GM19240 (cell line): ENCODE results near the gene GANAB.
"Not testable (repeated sequence)": the region's sequence is repeated elsewhere in the genome, so short reads cannot be mapped to it uniquely, and the experiment has no call there.

Experiments used
- DNase-seq: peaks from one replicate; pipeline ENCODE4 v3.0.0; 2011; ENCODE audit warnings: low spot score; ENCODE audit not compliant: insufficient read length

The GANAB gene

DNA sequence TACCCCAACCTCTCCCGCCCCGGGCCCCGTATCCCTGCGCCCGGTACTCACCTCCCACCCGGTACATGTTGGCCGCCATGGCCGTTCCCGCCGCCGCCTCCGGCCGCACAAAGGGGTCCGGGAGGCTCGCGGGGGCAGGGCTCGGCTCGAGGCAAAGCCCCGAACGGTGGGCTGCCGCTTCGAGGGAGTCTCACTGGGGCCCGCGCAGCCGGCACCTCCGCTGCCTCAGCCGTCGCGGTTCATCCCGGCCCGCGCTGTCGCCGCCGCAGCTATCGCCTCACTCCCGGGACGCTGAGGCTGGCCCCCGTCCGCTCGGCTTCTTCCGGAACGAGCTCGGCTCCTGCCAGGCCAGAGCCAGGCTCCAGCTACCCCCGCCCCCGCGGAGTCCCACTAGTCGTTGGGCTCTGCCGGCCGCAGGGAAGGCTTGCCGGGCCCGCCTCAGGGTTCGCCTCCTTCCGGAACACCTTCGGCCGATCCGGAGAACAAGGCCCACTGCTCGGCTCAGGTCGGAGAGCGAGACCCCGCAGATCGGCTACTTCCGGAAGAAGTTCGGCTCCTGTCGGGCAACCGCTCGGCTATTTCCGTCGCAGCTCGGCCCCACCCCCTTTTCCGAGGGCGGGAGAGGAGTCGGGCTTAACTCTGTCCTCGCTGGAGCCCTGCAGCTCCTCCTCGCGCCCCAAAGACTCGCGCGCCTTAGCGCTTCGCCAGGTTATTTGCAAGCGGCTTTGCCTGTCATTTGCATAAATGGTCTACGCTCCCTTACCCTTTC, 44.9 kb downstream of the GANAB start, which contains the start of gene MTA2:
Gene MTA2, minus strand, starts transcription at position 494 of the 769 bp plus-strand sequence. Its CDS starts 415 bp downstream, at position 79.
- DNase-seq: peak; percentile 86

DNA sequence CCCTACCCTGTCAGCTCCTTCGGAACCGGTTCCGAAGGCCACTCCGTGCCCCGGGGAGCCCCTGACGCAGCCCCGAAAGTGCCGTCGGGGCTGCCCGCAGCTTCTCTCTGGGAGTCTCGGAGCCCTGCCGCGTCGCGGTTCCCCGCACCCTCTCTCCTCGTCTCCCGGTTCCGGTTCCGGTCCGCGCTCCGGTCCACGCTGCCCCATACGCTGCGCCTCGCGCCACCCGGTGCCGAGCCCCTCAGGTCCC, 45.4 kb downstream of the GANAB start:
- DNase-seq: no peak

DNA sequence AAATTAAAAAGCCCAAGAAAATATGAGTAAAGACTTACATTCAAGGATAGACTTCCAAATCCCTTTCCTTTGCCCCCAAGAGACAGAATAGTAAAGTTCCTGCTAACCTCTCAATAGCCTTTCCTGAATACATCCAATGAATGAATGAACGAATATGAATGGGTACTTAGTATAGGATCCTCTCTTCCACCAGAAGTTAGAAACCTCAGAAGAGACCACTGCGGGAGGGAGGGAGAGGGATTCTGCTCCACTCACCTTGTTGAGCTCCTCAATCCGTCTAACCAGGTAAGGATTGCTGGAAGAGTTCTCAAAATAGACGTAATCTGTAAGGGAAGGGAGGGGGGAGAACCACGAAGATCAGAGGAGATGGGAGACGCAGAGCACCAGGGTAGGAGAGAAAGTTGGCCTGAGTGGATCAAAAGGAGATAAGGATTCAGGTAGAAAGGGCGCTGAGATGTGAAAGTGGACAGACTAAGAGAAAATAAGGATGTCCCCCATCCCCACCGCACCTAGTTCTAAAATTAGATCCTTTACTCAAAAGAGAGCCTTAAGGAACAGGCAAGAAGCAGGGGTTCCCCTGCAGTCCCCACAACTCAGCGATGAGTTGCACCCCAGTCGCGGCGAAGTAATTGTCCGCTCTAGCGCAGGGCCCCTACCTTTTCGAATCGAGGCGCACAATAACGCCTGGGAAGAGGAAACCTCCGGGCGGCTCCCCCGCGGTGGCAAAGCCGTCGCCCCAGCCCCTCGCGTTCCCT, 45.9 kb downstream of the GANAB start:
- DNase-seq: no peak

DNA sequence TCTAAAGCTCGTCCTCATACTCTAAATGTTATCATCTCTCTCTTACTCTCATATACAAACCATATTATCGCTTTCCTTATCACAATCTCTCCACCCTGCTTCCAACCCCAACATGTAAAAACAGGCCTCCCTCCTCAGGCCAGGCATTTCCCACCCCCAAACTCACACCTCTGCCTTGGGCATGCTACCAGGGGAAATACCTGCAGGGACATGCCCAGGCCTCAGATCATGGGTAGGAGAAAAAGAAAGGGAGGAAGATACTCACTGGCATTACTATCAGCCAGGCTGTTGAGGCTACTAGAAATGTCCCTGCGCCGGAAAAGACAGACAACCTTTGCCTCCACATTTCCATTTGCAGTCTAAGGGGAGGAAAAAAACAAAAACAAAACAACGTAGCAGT, 46.5 kb downstream of the GANAB start:
- no peak for DNase-seq

DNA sequence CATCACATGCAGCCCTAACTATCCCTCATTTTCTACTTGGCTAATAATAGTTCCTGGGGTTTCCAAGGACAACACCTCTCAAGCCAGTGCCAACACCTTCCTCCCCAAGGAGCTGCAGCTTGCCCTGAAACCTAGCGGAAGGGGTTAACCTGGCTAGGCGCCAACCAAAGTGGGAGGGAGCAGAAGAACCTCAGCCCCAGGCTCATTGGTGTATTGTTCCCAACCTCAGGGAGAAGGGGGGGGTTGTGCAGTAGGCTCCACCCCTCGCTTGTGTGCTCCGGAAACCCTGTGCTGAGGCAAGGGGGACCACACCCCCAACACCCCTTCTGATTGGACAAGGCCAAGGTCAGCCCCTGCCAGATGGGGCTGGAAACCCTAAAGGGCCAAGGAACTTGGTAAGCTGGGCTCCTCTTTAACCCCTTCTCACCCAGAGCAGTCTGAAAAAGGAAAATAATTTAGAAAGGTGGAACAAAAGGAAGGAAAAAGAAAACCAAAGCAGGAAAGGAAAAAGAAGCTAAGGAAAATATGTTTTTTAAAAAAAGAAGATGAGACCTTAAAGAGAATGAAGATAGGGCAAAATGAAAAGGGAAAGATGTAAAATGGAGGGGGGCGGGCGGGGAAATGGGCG, 47.2 kb downstream of the GANAB start:
- peak; percentile 97 for DNase-seq

DNA sequence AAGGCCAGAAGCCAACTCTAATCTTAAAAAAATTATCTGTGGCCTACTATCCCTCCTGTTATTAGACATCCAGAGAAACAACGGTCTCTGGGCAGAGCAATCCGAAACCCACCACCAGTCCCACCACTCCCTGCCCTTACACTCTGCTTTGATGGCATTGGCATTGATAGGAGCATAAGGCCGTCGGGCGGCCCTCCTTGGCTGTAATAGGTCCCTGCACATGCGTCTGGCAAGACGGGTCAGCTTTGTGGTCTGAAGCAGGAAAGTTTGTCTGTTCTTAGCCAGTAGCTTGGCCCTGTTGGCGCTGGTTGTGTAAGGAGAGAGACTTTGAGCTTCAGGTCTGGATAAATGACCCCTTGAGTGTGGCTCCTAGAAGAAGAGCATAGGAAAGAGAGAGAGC, 51.3 kb downstream of the GANAB start:
- DNase-seq: no peak

DNA sequence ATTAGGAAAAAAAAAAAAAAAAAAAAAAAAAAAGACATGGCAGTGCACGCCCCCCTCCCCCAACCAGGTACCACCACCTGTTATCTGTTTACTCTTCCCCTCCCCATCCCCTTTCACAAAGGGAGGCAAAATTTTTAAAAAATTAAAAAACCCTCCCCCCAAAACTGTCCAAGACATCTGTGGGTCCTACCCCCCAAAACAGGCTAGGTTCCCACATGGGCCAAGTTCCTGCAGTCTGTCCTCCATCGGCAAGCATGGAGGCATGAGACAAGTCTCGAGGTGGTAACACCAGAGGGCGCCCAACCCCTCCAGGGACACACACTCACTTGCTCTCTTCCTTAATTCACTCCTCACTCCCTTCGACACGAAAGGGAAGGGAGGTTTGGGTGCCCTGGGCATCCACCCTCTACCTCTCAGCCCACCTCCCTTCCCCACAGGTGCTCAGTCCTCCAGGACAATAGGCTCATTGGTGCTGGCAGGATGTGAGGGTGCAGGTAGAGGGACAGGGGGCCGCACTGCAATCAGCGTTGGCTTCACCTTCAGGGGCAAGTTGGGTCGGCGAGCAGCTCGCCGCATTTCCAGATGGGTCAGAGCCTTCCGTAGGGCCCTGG, 52.9 kb downstream of the GANAB start:
- no peak for DNase-seq

DNA sequence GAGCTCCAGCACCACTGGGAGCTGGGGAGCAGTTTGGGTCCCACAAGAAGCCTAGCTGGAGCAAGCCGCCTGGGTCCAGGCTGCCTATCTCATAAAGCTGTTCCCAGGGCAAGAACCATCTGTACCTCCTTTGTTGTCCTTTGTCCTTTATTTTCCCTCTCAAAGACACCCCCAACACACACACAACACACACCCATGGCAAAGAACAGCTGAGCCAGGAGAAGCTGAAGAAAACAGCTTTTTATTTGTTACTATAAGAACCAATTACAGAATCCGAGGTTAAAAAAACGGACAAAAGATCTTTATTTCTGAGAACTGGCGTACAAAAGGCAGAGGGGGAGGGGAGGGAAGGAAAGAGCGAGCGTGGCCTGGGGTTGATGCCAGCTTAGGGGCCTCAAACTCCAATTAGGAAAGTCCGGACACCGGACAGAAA, 53.4 kb downstream of the GANAB start:
- DNase-seq: no peak

DNA sequence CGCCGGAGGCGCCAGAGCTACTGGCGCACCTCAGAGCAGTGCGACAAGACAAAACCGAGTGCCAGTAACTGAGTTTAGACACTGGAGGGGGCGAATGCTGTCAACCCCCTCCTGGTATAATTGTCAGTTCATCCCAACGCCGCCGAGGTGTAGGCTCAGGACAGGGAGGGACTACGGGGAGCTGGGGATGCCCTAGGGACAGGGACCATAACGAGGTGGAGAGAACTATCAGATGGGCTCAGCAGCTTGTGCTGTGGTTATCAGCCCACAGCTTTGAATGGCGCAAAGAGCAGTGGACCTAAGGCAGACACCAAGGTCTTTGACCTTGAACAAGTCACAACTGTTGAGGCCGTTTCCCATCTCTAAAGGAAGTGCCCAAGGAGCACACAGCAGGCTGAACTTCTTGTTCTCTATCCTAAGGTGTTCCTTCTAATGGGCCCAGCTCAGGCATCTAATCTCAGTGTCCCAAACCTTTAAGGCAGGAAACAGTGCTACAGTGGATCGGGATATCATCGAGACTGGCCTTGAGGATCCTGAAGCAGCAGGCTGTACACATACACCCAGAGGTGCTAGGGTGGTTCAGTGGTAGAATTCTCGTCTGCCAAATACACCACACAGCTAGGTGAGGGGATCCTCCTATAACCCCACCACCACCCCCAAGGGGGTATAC, 54.1 kb downstream of the GANAB start:
- no peak for DNase-seq

DNA sequence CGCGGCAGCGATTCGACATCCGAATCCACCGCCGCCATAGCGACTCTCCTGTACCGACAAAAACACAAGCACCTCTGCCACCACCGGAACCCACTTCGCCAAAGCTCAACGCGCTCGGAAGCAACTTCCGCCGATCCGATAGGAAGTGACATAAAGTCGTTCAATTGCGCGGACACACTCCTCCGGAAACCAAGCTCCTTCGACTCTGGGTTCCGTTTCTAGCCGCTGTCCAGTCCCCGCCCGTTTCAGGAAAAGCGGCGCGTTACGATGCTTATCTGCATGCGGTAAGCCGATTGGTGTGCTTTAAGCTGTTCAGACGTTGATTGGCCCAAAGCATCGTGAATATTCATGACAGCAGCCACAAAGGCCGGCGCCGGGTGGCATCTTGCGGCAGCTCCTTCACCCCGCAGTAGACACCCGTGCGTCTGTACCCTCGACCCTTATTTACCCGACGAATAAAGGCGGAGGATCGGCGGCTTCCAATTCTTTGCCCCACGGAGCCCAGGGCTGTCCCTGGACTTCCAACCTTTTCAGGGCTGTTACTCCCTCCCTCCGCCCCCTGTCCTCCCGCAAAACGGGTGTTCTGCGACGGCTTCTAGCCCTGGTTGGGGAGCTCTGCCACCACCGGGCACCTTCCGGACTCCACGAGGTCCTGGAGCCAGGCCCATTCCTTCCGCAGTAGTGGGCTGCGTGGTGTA, 54.8 kb downstream of the GANAB start, which contains the start of gene TUT1:
Gene TUT1, minus strand, starts transcription at position 76 of the 698 bp plus-strand sequence. Its CDS starts 38 bp downstream, at position 38.
- DNase-seq: peak; percentile 82

DNA sequence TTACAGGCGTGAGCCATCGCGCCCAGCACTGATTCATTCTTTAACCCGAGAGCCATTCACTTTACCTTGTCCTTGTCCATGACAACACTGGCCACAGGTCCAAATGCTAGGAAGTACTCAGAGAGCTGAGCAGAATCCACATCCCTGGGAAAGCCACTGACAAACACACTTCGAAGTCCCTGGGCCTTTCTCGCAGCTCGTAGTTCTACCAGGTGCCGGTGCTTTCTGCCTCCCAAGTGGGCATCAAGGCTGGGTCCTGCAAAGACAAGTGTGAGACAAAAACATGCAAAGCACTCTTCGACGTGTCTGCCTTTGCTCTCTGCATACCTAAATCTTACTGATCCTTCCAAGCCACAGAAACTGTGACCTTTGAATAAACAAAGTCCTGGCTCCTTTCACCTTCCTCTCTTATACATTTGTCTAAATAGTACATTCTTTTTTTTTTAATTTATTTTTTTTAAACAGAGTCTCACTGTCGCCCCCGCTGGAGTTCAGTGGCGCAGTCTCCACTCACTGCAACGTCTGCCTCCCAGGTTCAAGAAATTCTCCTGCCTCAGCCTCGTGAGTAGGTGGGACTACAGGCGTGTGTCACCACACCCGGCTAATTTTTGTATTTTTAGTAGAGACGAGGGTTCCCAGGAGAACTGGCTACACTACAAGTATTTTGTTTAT, 57.3 kb downstream of the GANAB start:
- no peak for DNase-seq

DNA sequence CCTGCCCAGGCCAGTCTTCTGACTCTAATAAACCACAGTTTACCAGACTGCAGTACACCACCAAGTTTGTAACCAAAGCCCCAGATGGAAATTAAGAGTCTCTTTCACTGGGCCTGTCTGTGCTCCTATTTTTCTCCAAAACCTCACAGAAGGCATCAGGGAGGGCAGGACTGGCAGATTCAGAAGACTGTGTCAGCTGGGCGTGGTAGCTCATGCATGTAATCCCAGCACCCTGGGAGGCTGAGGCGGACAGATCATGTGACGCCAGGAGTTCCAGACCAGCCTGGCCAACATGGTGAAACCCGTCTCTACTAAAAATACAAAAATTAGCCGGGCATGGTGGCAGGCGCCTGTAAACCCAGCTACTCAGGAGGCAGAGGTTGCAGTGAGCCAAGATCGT, 61.1 kb downstream of the GANAB start:
- not testable (repeated sequence) for DNase-seq

DNA sequence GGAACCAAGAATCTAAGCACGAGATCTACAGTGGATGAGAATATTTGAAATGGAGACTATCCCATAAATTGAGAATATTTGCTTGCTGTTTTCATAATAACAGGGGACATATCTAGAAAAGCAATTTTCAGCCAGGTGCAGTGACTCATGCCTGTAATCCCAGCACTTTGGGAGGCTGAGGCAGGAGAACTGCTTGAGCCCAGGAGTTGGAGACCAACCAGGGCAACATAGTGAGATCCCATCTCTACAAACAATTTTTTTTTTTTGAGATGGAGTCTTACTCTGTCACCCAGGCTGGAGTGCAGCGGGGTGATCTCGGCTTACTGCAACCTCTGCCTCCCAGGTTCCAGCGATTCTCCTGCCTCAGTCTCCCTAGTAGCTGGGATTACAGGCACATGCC, 64.7 kb downstream of the GANAB start:
- DNase-seq: not testable (repeated sequence)

DNA sequence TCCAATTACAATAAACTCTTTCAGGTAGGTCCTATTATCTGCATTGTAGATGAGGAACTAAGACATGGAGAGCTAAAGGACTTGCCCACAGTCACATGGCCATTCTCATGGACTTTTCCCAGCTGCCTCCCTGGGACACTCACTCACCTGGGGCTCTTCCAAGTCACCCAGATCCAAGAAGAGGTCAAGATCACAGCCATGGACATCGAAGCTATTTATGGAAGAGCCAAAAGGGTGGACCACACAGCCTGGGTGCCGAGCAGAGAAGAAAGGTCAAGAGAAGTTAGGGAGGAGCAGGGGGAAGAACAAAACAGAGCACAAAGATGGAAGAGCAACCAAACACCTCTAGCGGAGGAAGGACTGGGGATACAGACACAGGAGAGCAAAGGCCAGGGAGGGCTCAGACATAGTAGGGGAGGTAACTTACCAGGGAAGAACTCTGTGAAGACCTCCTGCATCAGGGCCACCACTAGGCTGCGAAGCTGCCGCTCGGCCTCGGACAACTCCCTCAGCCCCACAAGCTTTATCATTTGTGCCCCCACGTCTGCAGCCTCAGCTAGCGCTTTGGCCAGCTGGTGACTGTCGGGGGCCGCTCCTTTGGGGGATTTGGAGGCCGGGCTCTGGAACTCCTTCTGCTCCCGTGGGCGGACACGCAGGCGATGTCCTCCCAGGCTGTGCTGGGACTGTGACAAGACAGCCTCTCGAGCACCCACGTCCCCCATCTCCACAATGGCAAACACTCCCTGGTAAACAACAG, 65.3 kb downstream of the GANAB start:
- no peak for DNase-seq

DNA sequence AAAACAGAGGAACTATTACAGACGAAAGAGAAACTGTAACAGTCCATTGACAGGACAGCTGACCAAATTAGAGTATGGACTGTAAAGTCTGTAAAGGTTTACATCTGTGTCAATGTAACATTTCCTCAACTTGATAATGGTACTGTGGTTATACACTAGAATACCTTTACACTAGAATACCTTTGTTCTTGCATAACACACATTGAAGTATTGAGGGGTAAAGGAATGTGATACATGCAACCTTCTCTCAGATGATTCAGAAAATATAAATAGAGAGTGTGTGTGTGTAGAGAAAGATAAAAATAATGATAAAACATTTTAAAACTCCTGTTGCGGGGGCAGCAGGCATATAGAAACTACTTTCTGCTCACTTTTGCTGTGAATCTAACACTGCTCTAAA, 67.2 kb downstream of the GANAB start:
- DNase-seq: no peak

DNA sequence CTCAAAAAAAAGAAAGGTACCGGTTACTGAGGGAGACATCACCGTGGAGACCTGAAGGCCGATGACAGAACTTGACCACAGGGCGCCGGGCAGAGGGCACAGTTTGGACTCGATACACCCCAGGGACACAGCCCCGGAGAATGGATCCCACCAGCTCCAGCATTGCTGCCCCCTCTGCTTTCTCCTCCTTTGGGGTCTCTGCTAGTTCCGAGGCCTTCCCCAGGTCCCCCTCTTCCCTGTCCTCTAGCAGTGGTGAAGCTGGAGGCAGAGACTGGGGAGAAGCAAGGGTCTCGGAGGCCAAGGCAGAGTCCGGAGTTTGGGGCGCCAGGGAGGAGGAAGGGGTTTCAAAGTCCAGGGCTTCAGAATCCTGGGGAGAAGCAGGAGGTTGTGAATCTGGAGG, 67.9 kb downstream of the GANAB start:
- DNase-seq: no peak

DNA sequence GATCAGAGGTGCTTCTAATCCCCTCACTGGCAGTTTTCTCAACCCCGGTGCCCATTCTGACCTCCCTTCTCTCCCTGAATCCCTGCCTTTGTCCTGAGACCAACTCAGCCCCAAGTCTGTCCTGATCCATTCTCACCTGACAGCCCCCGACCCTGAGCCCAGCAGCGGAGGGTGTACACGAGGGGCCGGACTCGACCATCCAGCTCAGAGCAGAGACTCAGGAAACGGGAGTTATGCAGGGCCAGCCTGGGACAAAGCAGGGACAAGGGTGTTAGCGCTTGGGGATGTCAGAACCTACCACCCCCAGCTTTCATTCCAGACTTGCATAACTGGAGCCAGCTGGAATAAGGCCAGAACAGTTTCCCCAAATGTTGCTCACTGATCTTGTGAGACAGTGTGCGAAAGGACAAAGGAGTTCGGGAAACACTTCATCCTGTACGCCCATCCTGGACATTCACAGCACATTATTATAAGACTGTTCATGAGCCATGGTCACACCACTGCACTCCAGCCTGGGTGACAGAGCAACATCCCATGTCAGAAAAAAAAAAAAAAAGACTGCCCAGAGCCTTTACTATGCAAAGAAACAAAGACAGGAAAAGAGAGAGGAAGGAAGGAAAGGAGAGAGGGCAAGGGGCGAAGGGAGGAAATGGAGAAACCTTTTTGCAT, 69.2 kb downstream of the GANAB start:
- no peak for DNase-seq

DNA sequence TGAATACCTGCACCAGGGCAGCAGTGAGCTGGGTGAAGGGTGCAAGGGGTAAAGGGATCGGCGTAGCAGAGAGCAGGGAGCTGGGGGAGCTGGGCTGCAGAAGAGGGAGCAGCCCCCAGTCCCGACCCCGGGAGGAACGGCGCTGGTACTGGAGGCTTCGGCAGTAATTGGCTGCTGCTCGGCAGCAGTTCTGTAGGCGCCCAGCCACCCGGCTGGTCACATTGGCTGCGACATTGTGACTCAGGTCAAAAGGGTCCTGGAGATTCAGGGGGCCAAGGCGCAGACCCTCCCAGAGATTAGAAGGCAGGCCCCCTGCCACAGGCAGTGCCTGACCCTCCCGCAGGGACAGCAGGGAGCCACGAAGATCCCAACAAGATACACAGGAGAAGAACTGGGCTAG, 70.6 kb downstream of the GANAB start:
- DNase-seq: no peak

DNA sequence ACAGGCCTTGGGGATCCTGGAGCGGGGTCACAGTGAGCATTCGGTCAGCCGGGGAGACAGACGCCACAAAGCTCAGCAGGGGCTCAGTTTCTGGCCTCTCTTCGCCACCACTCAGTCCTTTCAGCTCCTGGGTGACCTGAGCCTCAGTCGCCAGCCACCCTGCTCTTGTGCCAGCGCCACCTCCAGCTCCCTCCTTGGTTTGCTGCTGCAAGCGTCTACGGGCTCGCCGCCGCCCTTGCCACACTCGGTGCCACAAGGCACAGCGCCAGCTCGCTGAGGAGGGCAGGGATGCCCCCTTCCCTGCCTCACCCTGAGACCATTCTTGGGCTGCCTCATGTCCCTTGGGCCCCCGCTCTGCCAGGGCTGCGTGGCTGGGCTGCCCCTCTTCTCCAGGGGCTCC, 71.3 kb downstream of the GANAB start:
- DNase-seq: no peak
